GM12801 (cell line): ENCODE results near the gene LYRM4.

Experiments
- CTCF ChIP-seq: IDR thresholded peaks from one replicate; pipeline ENCODE4 v1.5.1; 2011; ENCODE audit warnings: control low read depth; ENCODE audit not compliant: insufficient read length; ENCODE audit errors: extremely low read depth

The LYRM4 gene

GRCh38 chr6:5124526-5124925, 136.2 kb downstream of the LYRM4 start:
- no peak for TF ChIP-seq CTCF

GRCh38 chr6:5123296-5124143, 137.2 kb downstream of the LYRM4 start:
- TF ChIP-seq CTCF = no peak

- no peak for TF ChIP-seq CTCF
Measured at GRCh38 chr6:5122504-5123112, 138.1 kb downstream of the LYRM4 start.

- TF ChIP-seq CTCF = no peak
Measured at GRCh38 chr6:5121956-5122355, 138.8 kb downstream of the LYRM4 start.

GRCh38 chr6:5121479-5121878, 139.3 kb downstream of the LYRM4 start:
- no peak for TF ChIP-seq CTCF

GRCh38 chr6:5120011-5120410, 140.7 kb downstream of the LYRM4 start:
- TF ChIP-seq CTCF = no peak

GRCh38 chr6:5119090-5119951, 141.4 kb downstream of the LYRM4 start:
- TF ChIP-seq CTCF = no peak
